Astrocyte of the cerebellum (primary cell): ENCODE data around the gene MAP3K20.
A peak's percentile ranks its signal among the peaks of the same experiment; 100 is the strongest.

Experiments
- DNase-seq: peaks from one replicate; pipeline ENCODE4 v3.0.0-alpha.2; 2011; ENCODE audit warnings: low read depth
- H3K4me3 ChIP-seq: 2 replicates; pipeline ENCODE4 v1.5.1; 2011; ENCODE audit warnings: mild to moderate bottlenecking, low read depth, low read length, moderate library complexity
- CTCF ChIP-seq: IDR thresholded peaks from 2 replicates; pipeline ENCODE4 v1.5.1; 2012; ENCODE audit warnings: low read length, low read depth, moderate library complexity, mild to moderate bottlenecking; ENCODE audit errors: missing control alignments
- in situ Hi-C: cut with HindIII; loops from 2 replicates; pipeline ENCODE4 v1.10.0; 2017; ENCODE audit warnings: low sequenced_read_pairs

Gene MAP3K20

GRCh38 chr2:173137610-173138009 lies 62.0 kb downstream of the MAP3K20 start:
- no peak overlapping the region for H3K4me3 ChIP-seq
- DNase-seq, result no peak
- no peak for TF ChIP-seq CTCF
- in situ Hi-C loops, result no loop called here

DNA sequence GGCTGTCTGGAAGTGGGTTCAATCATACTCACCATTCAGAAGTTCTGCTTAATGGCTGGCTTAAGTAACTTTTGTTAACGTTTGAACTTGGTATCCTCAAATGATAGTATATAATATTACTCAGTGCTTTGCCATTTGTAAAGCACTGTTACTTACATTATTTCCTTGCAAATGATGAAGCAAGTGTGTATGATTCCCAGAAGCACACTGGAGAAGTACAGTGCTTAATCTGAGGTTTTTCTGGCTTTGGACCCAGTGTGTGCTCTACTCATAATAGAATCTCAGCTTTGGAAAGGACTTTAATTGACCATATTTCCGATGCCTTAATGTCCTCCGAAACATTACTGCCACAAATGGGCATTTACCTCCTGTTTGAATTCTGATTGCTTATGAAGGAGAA lies 63.3 kb downstream of the MAP3K20 start:
- in situ Hi-C loops, result no loop called here
- no peak for TF ChIP-seq CTCF
- H3K4me3 ChIP-seq, result no peak overlapping the region
- DNase-seq, result no peak

- no peak overlapping the region for H3K4me3 ChIP-seq
- TF ChIP-seq CTCF, result no peak
- in situ Hi-C loops, result no loop called here
- DNase-seq, result no peak
Measured at GRCh38 chr2:173141666-173142065, 66.0 kb downstream of the MAP3K20 start.

DNA sequence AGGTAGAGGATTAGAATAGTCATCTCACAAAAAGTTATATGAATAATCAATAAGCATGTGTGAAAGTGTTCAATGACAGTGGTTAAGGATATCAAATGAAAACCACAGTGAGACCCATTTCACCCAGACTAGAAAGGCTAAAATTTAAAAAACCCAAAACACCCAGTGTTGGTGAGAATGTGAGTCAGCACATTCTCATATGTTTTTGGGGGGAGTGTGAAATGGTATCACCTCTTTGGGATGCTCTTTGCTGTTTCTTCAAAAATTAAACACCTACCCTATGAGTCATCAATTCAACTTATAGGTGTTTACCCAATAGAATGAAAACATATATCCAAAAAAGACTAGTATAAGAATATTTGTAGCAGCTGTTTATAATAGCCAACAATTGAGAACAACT lies 69.8 kb downstream of the MAP3K20 start:
- H3K4me3 ChIP-seq, result no peak overlapping the region
- TF ChIP-seq CTCF, result no peak
- DNase-seq, result no peak
- in situ Hi-C loops, result no loop called here

DNA sequence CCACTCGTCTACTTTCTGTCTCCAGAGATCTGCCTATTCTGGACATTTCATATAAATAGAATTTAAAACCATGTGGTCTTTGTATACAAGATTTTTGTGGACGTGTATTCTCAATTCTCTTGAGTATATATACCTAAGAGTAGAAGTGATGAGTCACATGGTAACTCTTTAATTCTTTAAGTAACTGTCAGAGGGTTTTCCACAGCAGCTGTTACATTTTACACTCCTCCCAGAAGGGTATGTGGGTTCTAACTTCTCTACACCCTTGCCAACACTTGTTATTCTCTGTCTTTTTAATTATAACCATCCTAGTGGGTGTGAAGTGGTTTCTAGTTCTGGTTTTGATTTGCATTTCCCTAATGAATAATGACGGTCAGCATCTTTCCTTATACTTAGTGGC lies 70.9 kb downstream of the MAP3K20 start:
- no peak for TF ChIP-seq CTCF
- no peak overlapping the region for H3K4me3 ChIP-seq
- in situ Hi-C loops, result no loop called here
- no peak for DNase-seq

GRCh38 chr2:173148520-173148919 lies 72.9 kb downstream of the MAP3K20 start:
- in situ Hi-C loops, result no loop called here
- no peak overlapping the region for H3K4me3 ChIP-seq
- peak; percentile 34 for DNase-seq
- no peak for TF ChIP-seq CTCF

GRCh38 chr2:173149491-173149890 lies 73.8 kb downstream of the MAP3K20 start:
- DNase-seq, result no peak
- H3K4me3 ChIP-seq, result no peak overlapping the region
- in situ Hi-C loops, result no loop called here
- TF ChIP-seq CTCF, result no peak
